Panc1 (cell line): ENCODE data around the gene NOTCH1. TPM values are rescaled to one million over a fixed set of nuclear protein-coding genes. Genes with fewer than 3 reads are reported as not detected.

Experiments used
- ATAC-seq: fragments of 200-7000 bp; cut with Tn5 transposase; 2 replicates; pipeline ENCODE4 v1.9.1; 2020; ENCODE audit warnings: mild to moderate bottlenecking, moderate library complexity
- BruUV-seq: library from RNA; stranded (reverse); fragments of 400-500 nt; replicated peaks from 2 replicates; lab custom pipeline; 2021; lab: Mats Ljungman, UMichigan
- CTCF ChIA-PET: fragments of 300-600 bp; sonication (Branson Sonifier 250); formaldehyde crosslinking; loops from one replicate; lab custom pipeline; 2022; ENCODE audit warnings: antibody characterized with exemption; lab: Charles Lee
- POLR2A ChIA-PET: fragments of 300-600 bp; sonication (Branson Sonifier 250); formaldehyde crosslinking; loops from one replicate; lab custom pipeline; 2022; ENCODE audit warnings: antibody characterized with exemption; lab: Charles Lee
- DNase-seq: peaks from one replicate; pipeline ENCODE4 v3.0.0-alpha.2; 2010; ENCODE audit warnings: low read depth, low spot score
- H3K27ac ChIP-seq: 2 replicates; pipeline ENCODE4 v1.5.1; 2011; ENCODE audit warnings: mild to moderate bottlenecking, low read length, inconsistent platforms
- H3K27me3 ChIP-seq: fragments of 200-500 bp; sonication (Bioruptor generic); 2 replicates; pipeline ENCODE4 v1.6.0; 2014; ENCODE audit warnings: low read length, inconsistent platforms; ENCODE audit not compliant: control insufficient read depth, insufficient read depth
- H3K36me3 ChIP-seq: fragments of 200-500 bp; sonication (Bioruptor generic); 2 replicates; pipeline ENCODE4 v1.5.1; 2014; ENCODE audit warnings: inconsistent platforms, mild to moderate bottlenecking, low read length, moderate library complexity; ENCODE audit not compliant: control insufficient read depth, insufficient read depth
- H3K4me1 ChIP-seq: 2 replicates; pipeline ENCODE4 v1.5.1; 2011; ENCODE audit warnings: inconsistent platforms, mild to moderate bottlenecking, low read length, moderate library complexity; ENCODE audit not compliant: control insufficient read depth, insufficient read depth
- H3K4me3 ChIP-seq, 2 experiments: 2 replicates each; pipeline ENCODE4 v1.5.1; 2011 to 2012; ENCODE audit warnings: low read depth in 2 of 2, low read length in 2 of 2, mild to moderate bottlenecking in 2 of 2, inconsistent platforms in 1 of 2, moderate library complexity in 1 of 2
- H3K9me3 ChIP-seq: fragments of 200-500 bp; sonication (Bioruptor generic); 2 replicates; pipeline ENCODE4 v1.5.1; 2014; ENCODE audit warnings: low read depth, mild to moderate bottlenecking, inconsistent platforms, low read length, moderate library complexity; ENCODE audit not compliant: control insufficient read depth, insufficient read depth
- POLR2AphosphoS5 ChIP-seq: IDR thresholded peaks from 2 replicates; pipeline ENCODE4 v1.6.1; 2012; ENCODE audit warnings: mild to moderate bottlenecking, low read depth, low read length, moderate library complexity
- REST ChIP-seq, 2 experiments: IDR thresholded peaks; 2 replicates each; pipeline ENCODE4 v1.6.1; 2011 to 2012; ENCODE audit warnings: low read depth in 2 of 2, control low read depth in 1 of 2, low read length in 1 of 2, mild to moderate bottlenecking in 1 of 2, moderate library complexity in 1 of 2; ENCODE audit not compliant: insufficient read depth in 1 of 2
- SIN3A ChIP-seq: IDR thresholded peaks from 2 replicates; pipeline ENCODE4 v1.6.1; 2012; ENCODE audit warnings: low read depth, mild to moderate bottlenecking, low read length, moderate library complexity, borderline replicate concordance; ENCODE audit not compliant: insufficient read depth
- TCF7L2 ChIP-seq: IDR thresholded peaks from 2 replicates; pipeline ENCODE4 v1.6.1; 2011; ENCODE audit warnings: mild to moderate bottlenecking, low read depth, low read length, inconsistent platforms
- in situ Hi-C: cut with HindIII; loops from 2 replicates; pipeline ENCODE4 v1.10.0; 2016; ENCODE audit warnings: low sequenced_read_pairs, low pct_unique_long_range_greater_than_20kb
- intact Hi-C: fragments of 100-400 bp; cut with micrococcal nuclease; formaldehyde crosslinking; loops from one replicate; pipeline ENCODE4 v1.10.0; 2022; ENCODE audit not compliant: unreplicated experiment
- total RNA-seq: library from RNA; stranded (reverse); gene quantifications from one replicate; pipeline ENCODE4 v1.2.1, GENCODE V29; 2021; ENCODE audit not compliant: unreplicated experiment
- TF ChIP-seq, protein P1 (sequence below): fragments of 450-650 bp; IDR thresholded peaks from 2 replicates; pipeline ENCODE4 v1.5.1; 2017; ENCODE audit warnings: mild to moderate bottlenecking

NOTCH1 gene
- total RNA-seq, 1 experiment from 2014 or later: 13.4 TPM

- no peak overlapping the region for H3K27ac ChIP-seq
- H3K27me3 ChIP-seq: no peaks in the 10 kb centered on the region
- H3K4me3 ChIP-seq: no peak overlapping the region
- no peaks in the 10 kb centered on the region for H3K36me3 ChIP-seq
- peaks cover 37% of the 10 kb centered on the region for H3K4me1 ChIP-seq
- TF ChIP-seq REST (IDR thresholded peaks at IDR 0.05; ENCODE audit: insufficient read depth in 1 of 2, low read depth in 2 of 2, low read length in 1 of 2) (no peak), TCF7L2 (no peak), POLR2AphosphoS5 (no peak), SIN3A (no peak)
- TF ChIP-seq, protein P1, sequence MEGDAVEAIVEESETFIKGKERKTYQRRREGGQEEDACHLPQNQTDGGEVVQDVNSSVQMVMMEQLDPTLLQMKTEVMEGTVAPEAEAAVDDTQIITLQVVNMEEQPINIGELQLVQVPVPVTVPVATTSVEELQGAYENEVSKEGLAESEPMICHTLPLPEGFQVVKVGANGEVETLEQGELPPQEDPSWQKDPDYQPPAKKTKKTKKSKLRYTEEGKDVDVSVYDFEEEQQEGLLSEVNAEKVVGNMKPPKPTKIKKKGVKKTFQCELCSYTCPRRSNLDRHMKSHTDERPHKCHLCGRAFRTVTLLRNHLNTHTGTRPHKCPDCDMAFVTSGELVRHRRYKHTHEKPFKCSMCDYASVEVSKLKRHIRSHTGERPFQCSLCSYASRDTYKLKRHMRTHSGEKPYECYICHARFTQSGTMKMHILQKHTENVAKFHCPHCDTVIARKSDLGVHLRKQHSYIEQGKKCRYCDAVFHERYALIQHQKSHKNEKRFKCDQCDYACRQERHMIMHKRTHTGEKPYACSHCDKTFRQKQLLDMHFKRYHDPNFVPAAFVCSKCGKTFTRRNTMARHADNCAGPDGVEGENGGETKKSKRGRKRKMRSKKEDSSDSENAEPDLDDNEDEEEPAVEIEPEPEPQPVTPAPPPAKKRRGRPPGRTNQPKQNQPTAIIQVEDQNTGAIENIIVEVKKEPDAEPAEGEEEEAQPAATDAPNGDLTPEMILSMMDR: no peak
- ATAC-seq (no peak), DNase-seq (no peak)
- in situ Hi-C loops: no loop called here
- H3K9me3 ChIP-seq: no peaks in the 10 kb centered on the region
- BruUV-seq: no TSS peak
- CTCF ChIA-PET: no interaction called here
- intact Hi-C loops: no loop called here
- POLR2A ChIA-PET: no interaction called here
Measured at GRCh38 chr9:136531186-136531903, 14.5 kb downstream of the NOTCH1 start.

GRCh38 chr9:136530461-136531089, 15.3 kb downstream of the NOTCH1 start:
- Histone ChIP-seq H3K27me3 (no peaks in the 10 kb centered on the region), H3K4me1 (peaks cover 43% of the 10 kb centered on the region), H3K36me3 (no peaks in the 10 kb centered on the region), H3K4me3 (no peak overlapping the region), H3K27ac (no peak overlapping the region), H3K9me3 (no peaks in the 10 kb centered on the region)
- intact Hi-C loops (no loop called here), in situ Hi-C loops (no loop called here)
- DNase-seq: no peak
- ATAC-seq: no peak
- ChIA-PET CTCF (no interaction called here), POLR2A (no interaction called here)
- BruUV-seq: no TSS peak
- TF ChIP-seq SIN3A: no peak
- TF ChIP-seq TCF7L2: no peak
- TF ChIP-seq, protein P1: no peak
- TF ChIP-seq POLR2AphosphoS5: no peak
- no peak for TF ChIP-seq REST (IDR thresholded peaks at IDR 0.05; ENCODE audit: insufficient read depth in 1 of 2, low read depth in 2 of 2, low read length in 1 of 2)
